T-helper 2 cell treated with Interferon-gamma antibody and Interleukin-4, amounts not matched to agents 100 ng/mL and 5 ng/mL, for 36 hours (primary cell): ENCODE measurements around the gene CEP192. TPM values are rescaled to one million over a fixed set of nuclear protein-coding genes. Genes with fewer than 3 reads are reported as not detected.

Experiments used
- intact Hi-C: fragments of 100-400 bp; cut with micrococcal nuclease; formaldehyde crosslinking; loops from one replicate; pipeline ENCODE4 v1.15.1; 2023
- total RNA-seq: library from RNA; stranded (reverse); gene quantifications from 2 replicates; pipeline ENCODE4 v1.2.3, GENCODE V29; 2022

CEP192 gene
- total RNA-seq, 1 donor from 2014 or later = 50.1 TPM

- intact Hi-C loops = loop anchor here (1.0 to 10.0 kb wide), 5 partner anchors 78 to 589 kb away; partner anchors contain the start of genes CEP76, FAM210A, PSMG2 and RNMT
Measured at GRCh38 chr18:13138420-13139139, 147.4 kb downstream of the CEP192 start.

GRCh38 chr18:13139885-13140450, 148.8 kb downstream of the CEP192 start:
- intact Hi-C loops = loop anchor here (2.0 to 10.0 kb wide), 4 partner anchors 77 to 587 kb away; partner anchors contain the start of genes CEP76, FAM210A, PSMG2 and RNMT

GRCh38 chr18:13141209-13141608, 150.0 kb downstream of the CEP192 start:
- intact Hi-C loops = no loop called here

GRCh38 chr18:13145636-13146190, 154.6 kb downstream of the CEP192 start:
- intact Hi-C loops = no loop called here

GRCh38 chr18:13147130-13147529, 156.0 kb downstream of the CEP192 start:
- intact Hi-C loops = no loop called here

- intact Hi-C loops = no loop called here
Measured at GRCh38 chr18:13151656-13152055, 160.5 kb downstream of the CEP192 start.

GRCh38 chr18:13158428-13158827, 167.3 kb downstream of the CEP192 start:
- intact Hi-C loops = loop anchor here (5.0 kb wide), 1 partner anchor 166 kb away; the partner anchor contains the start of gene CEP192

GRCh38 chr18:13159579-13159978, 168.4 kb downstream of the CEP192 start:
- intact Hi-C loops = loop anchor here (5.0 kb wide), 1 partner anchor 167 kb away; the partner anchor contains the start of gene CEP192

- intact Hi-C loops = no loop called here
Measured at GRCh38 chr18:13161276-13161899, 170.2 kb downstream of the CEP192 start.

- intact Hi-C loops = no loop called here
Measured at GRCh38 chr18:13163167-13163927, 172.2 kb downstream of the CEP192 start.

- intact Hi-C loops = no loop called here
Measured at GRCh38 chr18:13164406-13164805, 173.2 kb downstream of the CEP192 start.

GRCh38 chr18:13165636-13166423, 174.7 kb downstream of the CEP192 start:
- intact Hi-C loops = no loop called here

- intact Hi-C loops = no loop called here
Measured at GRCh38 chr18:13173578-13174145, 182.5 kb downstream of the CEP192 start.

Other genes starting within 250 kb of the CEP192 start
- gene PTPN2, start 107.1 kb upstream of the CEP192 start, total RNA-seq = 53.2 and 59.9 TPM in 2 replicates
- 68.9 and 69.3 TPM in 2 replicates for gene SEH1L, start 43.4 kb upstream of the CEP192 start, total RNA-seq
- gene LDLRAD4, start 227.4 kb downstream of the CEP192 start, total RNA-seq = 28.5 and 33.1 TPM in 2 replicates